GM18526 (cell line): ENCODE results near the gene PPP1R17.

ENCODE experiments used
- POLR2A ChIP-seq: IDR thresholded peaks from 3 replicates; pipeline ENCODE4 v1.6.1; 2011; ENCODE audit not compliant: insufficient read length; ENCODE audit errors: extremely low read depth

The PPP1R17 gene

DNA sequence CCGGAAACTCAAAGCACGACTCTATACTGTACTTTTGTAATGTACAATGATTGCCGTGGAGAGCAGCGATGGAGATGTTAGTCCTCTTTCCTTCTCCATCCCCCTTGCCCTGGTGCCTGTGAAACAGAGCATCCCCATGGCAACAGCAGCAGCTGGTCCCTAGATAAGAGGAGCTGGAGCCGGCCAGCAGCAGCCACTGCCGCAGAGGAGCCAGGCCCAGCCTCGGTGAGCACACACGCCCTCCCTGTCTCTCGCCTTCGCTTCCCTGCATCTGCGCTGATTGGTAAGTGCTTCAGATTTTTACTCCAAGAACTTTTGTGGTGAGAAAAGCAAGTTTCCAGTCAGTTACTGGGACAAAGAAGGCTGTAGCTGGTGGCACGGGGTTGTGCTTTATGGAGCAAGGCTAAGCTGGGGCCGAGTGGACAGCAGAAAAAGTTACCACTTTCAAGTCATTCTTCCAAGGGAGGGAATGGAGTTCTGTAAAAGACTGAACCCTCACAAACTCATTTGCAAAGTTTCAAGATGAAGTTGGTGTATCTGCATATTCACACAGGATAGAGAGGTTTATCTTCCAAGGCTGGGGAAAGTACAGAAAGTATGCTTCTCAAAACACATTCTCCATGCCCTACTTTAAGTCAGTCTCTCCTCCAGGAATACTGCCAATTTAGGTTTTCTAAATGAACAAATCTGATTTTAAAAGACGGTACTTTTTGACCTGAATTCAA is at the start of gene PPP1R17:
TSS of gene PPP1R17 (plus strand) at position 192 of the 725 bp plus-strand sequence. CDS start 5,227 bp downstream, outside the sequence.
- no peak for TF ChIP-seq POLR2A

DNA sequence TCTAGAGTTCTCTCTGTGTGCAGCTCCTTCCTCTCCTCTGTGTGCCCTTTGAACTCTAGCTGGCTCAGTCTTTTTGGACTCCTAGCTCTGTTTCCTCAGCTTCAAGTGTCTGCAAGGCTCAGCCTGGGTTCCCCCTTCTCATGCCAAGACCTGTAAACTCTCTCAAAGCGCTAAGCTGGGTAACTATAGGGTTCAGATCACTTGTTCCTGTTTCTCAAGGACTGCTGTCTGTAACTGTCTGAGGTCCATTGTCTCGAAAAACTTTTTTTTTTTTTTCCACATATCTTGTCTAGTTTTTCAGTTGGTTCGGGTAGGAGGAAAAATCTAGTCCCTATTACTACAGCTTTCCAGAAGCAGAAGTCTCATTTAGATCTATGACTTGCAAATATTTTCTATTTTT is 46.6 kb upstream of the PPP1R17 start:
- TF ChIP-seq POLR2A, result no peak

DNA sequence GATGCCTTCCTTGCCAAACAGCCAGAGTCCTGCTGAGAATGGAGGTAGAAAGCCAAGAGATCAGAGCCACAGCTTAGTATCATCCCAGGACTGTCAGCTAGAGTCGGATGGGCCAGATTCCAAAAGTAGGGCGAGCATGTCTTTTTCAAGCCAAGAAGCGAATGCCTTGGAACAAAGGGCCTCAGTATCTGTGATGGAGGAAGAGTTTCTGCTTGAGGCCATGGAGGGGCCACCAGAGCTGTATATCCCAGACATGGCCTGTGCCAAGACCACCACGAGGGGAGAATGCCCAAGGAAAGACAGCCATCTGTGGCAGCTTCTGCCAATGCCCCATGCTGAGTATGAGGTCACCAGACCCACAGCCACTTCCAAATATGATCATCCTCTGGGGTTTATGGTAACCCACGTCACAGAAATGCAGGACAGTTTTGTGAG is 44.3 kb upstream of the PPP1R17 start:
- TF ChIP-seq POLR2A, result no peak

DNA sequence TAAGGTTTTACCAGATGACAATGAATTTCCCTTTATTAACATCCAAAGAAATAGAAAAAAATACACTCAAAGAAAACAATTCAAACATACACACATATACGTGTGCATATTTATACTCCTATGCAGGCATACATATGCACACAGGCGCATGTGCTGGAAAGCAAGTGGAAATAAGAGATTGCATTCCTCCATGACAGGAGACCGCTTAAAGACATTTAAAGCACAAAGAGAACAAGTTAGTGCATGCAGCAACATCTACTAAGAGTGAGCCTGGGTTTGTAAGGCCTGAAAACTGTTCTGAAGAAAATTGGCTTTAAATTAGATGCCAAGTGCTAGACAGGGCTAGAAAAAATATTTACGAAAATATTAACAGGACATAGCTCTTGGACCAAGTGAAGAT is 40.1 kb upstream of the PPP1R17 start:
- TF ChIP-seq POLR2A, result no peak

DNA sequence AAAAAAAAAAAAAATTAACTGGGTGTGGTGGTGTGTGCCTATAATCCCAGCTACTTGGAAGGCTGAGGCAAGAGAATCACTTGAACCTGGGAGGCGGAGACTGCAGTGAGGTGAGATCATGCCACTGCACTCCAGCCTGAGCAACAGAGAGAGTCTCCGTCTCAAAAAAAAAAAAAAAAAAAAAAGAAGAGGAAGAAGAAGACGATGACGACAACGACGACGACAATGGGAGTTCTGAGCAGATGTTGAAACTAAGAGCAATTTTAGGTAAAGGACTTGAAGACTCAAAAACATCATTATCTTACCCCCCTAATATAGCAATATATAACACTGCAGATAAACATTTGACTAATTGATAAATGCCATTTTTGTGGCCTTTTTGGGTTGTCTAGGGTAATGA is 39.5 kb upstream of the PPP1R17 start:
- TF ChIP-seq POLR2A, result no peak

DNA sequence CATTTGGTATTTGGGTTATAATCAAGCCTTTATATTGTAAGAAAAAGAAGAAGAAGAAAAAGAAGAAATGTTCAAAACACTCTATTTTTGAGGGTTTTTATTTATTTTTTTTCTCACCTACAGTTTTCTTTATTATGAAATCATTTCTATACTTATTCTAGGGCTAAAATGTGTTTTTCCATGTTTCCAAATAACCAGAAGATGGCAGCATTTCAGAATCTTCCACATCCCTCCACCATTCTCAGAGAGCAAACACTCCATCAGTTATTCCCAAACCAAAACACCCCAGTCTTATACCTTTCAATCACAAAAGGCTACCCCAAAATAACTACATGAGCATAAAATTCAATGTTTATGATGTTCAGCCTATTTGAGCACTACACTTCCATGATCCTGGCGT is 38.7 kb upstream of the PPP1R17 start:
- no peak for TF ChIP-seq POLR2A

DNA sequence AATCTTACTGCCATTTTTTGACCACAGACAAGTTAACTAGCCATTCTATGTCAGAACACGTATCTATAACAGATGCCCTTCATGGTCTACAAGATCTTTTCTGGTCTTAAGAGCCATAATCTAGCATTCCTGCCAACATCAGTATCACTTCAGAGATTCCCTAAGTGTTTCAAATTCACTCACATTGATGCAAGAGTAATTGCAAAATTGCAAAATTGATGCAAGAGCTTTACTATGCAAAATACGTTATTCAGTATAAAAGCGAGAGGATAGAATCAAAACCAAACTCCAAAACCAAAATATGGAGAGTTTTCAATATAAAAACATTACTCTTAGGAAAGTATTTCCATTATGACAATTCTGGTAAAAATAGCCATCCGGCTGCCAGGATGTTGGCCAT is 38.1 kb upstream of the PPP1R17 start:
- no peak for TF ChIP-seq POLR2A

DNA sequence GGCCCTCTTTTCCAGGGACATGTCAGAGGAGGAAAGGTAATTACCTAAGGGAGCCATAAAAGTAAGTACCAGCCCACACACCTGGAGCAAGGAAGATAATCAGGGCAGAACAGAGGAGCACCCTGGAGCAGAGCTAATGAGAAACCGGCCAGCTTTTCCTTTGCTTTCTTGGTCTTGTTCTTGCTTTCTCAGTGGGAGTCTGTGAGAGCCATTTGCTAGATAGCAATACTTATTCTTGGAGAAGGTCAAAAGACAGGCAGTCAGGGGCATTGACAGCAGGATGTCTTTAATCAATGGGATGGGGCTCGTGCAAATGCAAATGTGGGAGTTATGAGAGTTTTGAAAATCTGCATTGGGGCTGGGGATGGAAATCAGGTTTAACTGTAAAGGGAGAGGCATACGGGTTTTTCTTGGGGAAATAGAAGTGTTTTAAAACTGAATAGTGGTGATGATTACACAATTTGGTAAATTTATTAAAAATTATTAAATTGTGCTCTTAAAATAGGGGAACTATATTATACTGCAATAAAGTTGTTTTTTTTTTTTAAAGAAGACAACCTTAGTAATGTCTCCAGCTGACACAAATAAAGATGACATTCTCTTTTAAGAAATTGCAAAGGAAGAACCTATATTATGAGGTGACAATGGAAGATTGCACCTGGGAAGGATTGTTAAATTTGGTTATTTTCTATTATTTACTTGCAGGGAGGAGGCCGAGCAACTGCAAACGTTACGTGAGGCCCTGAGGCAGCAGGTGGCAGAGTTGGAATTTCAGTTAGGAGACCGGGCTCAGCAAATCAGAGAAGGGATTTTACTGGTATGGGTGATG is 35.6 kb upstream of the PPP1R17 start:
- no peak for TF ChIP-seq POLR2A

DNA sequence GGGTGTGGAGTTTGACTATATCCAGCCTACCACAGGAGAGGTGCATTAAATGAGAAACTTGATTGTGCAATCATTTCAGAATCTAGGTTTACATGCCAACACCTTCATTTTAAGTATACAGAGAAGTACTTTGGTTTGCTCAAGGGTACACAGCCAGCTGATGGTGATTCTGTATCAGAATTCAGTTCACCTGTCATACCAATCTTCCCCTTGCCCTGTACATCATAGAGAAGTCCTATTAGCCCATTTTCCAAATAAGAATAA is 35.0 kb upstream of the PPP1R17 start:
- TF ChIP-seq POLR2A, result no peak

DNA sequence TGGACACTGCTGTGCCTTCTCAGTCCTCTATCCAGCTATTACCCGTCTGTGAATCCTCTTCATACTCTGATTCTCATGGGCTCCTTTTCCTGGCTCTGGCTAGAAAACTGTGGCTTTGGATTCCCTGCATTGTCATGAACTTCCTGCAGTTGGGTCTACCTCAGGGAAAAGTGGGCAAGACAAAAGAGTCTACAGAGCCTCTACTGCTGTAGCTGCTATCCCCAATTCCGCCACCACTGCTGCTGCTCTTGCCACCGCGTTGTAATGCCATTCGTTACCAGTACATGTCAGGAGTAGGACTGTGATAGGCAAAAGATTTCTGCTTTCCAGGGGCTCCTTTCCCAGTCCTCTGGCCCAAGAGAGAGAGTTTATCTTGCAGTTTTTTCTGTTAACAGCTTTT is 23.9 kb upstream of the PPP1R17 start:
- TF ChIP-seq POLR2A, result no peak

DNA sequence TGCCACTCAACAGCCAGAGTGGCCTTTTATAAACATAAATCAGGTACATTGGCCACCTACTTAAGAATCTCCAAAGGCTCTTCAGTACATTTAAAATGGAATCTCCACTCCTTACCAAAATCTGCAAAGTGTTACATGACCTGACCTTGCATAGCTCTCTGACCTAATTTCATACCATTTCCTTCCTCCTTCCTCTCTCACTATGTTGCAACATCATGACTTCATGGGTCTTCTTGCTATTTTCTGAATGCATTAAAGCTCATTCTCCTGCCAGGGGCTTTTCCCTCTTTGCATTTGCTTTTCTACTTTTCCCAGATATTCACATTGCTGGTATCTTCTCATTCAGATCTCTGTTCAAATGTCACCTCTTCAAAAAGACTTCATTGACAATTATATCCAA is 22.1 kb upstream of the PPP1R17 start:
- no peak for TF ChIP-seq POLR2A

DNA sequence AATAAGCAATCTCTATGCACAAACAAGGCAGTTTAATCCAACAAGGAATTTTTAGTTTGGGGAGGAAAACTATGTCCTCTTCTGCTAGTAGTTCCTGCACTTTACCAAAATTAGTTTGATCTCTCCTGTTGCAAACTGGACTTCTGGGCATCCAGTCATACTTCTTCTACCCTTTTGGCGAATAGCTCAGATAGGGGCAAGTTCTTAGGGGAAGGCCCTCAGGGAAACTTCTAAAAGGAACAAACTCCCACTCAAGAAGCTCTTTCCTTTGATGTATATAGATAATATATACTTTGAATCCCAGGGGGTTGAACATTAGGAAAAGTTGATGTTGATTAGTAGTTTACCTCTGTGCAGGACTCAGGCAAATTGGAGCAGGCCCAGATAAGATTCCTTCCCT is 21.5 kb upstream of the PPP1R17 start:
- no peak for TF ChIP-seq POLR2A

DNA sequence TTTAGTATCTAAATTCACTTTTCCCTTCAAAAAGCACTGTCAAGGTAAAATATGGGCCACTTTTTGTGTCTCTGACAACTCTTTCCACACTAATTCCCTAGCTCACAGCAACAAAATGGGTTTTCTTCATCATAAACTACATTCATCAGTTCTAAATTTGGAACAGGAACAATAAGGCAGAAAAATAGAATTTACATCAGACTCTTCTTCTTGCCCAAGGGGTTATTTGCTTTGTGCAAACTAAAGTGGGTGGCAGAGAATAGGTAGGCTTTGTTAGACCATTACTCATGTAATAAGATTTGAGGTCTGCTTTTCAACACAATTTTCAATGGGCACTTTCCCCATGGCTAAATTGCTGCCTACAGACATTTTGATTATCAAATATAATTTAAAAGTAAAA is 17.6 kb upstream of the PPP1R17 start:
- no peak for TF ChIP-seq POLR2A

DNA sequence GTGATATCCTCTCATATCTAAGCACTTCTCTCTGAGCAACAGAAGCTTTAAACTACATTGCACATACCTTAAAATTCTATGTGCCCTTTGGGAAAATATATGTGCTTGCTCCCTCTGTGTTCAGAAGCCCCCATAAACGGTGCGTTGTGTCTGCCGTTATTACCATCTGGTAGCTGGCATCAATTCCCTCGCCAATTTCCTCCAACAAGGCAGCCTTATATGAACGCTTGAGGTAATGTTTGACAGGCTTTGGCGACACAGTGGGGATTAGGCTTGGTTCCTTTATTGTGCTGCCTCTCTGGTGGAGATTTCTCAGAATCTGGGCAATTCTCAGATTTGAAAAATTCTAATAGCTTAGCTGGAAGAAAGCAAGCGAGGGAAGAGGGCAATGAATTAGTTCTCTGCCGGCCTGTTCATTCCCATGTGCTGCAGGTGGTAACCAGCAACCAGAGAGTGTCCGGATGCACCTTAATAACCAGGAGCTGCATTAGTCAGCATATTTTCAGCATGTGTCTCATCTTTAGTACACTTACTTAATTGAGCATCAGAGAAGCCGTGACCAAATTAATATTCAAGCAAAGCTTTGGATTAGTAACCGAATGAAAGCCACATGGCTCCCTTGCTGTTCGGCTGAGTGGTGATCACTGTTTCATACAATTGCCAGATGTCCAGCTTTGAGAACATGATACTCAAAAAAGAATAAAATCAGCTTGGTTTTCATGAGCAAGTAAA is 7.3 kb upstream of the PPP1R17 start:
- TF ChIP-seq POLR2A, result no peak

DNA sequence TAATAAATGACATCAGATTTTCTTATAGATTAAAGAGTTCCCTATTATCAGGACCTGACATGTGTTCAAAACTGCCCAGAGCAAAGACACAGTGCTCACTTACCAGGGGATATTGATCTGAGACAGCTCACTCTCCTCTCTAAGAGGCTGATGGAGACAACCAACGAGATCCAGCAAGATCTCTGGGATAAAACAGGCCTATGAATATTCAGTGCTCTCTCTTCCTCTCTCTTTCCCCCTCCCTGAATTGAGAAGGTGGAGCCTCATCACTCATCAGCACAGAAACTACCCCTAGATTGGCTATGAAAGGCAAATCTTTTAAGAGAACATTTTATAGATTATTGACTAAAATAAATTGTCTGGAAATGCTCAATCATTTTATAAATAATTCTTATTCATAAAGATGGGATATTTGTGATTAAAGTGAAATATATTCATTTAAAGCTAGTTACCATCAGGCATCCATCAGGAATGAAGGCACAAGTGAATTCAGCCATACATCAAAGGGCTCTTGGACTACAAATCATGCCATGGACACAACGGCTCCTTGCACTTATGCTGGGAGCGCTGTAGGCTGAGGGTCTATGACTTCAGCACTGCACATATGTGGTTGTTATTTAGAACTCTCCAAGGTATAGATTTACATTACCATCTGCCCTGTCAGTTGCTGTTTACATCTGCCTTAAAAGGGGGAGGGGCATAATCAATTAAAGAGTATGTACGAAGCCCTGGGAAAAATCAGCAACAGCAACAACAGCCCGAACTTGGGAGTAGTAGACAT is 3.4 kb upstream of the PPP1R17 start:
- no peak for TF ChIP-seq POLR2A
